ENCODE data around the gene ADCK1. TPM values are rescaled to one million over a fixed set of nuclear protein-coding genes. Genes with fewer than 3 reads are reported as not detected.

Gene ADCK1
- total and polyA plus RNA-seq, 8 donors, result 0.58 to 39.1 (median 4.0) TPM

DNA sequence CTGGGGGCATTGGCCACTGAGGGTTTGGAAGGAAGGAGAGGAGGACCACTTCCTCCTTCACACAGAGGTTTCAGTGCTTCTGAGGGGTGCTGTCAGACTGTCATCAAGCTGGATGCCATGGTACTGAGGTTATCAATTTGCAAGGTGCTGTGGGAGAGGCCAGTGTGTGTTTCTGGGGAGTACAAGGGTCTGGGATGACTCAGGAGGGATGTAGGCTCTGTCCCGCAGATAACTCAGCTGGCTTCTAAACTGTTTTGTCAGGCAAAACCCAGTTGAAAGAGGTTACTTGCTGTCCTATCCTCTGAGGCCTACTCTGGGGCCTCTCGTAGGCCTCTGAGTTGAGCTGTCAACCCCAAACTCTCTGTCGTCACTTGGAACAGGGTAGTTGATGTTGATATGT lies 22.8 kb downstream of the ADCK1 start:
- no peak for TF ChIP-seq POLR2AphosphoS5 (IDR thresholded peaks at IDR 0.05)
- no peak for TF ChIP-seq EP300 (IDR thresholded peaks at IDR 0.05)
- Histone ChIP-seq H3K27ac (no peak overlapping the region), H3K9me3 (no peaks in the 10 kb centered on the region), H3K27me3 (no peaks in the 10 kb centered on the region), H3K4me3 (no peak overlapping the region), H3K36me3 (peaks cover 6 to 71% (median 56%) of the 10 kb centered on the region in 4 donors), H3K4me1 (peaks cover 0 to 11% (median 5%) of the 10 kb centered on the region in 4 donors)
- intact Hi-C loops (cut with DNase I; ENCODE audit: low total_unique reads), result no loop called here
- 86 to 100% (median 92%) methylated on average over 3 of the region's 3 CpGs for WGBS, 5 donors
- no peak for DNase-seq

DNA sequence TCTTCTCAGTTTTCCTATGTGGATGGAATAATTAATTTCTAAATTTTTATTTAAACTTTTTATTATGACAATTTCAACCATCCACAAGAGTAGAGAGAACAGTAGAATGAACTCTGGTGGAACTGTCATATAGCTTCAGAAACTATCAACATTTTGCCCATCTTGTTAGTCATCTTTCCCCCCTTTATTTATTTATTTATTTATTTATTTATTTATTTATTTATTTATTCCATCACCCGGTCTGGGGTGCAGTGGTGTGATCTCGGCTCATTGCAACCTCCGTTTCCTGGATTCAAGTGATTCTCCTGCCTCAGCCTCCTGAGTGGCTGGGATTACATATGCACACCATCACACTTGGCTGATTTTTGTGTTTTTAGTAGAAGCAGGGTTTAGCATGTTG lies 23.5 kb downstream of the ADCK1 start:
- H3K4me1 ChIP-seq, result peaks cover 0 to 11% (median 5%) of the 10 kb centered on the region in 4 donors
- 96 to 99% (median 98%) methylated on average over 3 of the region's 3 CpGs for WGBS, 5 donors
- DNase-seq, result no peak
- H3K4me3 ChIP-seq, result no peak overlapping the region
- H3K9me3 ChIP-seq, result no peaks in the 10 kb centered on the region
- H3K27me3 ChIP-seq, result no peaks in the 10 kb centered on the region
- intact Hi-C loops (cut with DNase I; ENCODE audit: low total_unique reads), result no loop called here
- no peak overlapping the region for H3K27ac ChIP-seq
- peaks cover 6 to 77% (median 58%) of the 10 kb centered on the region in 4 donors for H3K36me3 ChIP-seq
- no peak for TF ChIP-seq POLR2AphosphoS5 (IDR thresholded peaks at IDR 0.05)
- TF ChIP-seq, protein P1, sequence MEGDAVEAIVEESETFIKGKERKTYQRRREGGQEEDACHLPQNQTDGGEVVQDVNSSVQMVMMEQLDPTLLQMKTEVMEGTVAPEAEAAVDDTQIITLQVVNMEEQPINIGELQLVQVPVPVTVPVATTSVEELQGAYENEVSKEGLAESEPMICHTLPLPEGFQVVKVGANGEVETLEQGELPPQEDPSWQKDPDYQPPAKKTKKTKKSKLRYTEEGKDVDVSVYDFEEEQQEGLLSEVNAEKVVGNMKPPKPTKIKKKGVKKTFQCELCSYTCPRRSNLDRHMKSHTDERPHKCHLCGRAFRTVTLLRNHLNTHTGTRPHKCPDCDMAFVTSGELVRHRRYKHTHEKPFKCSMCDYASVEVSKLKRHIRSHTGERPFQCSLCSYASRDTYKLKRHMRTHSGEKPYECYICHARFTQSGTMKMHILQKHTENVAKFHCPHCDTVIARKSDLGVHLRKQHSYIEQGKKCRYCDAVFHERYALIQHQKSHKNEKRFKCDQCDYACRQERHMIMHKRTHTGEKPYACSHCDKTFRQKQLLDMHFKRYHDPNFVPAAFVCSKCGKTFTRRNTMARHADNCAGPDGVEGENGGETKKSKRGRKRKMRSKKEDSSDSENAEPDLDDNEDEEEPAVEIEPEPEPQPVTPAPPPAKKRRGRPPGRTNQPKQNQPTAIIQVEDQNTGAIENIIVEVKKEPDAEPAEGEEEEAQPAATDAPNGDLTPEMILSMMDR (IDR thresholded peaks at IDR 0.05), result no peak
- TF ChIP-seq EP300 (IDR thresholded peaks at IDR 0.05), result no peak
- no peak for TF ChIP-seq POLR2A (IDR thresholded peaks at IDR 0.05)

DNA sequence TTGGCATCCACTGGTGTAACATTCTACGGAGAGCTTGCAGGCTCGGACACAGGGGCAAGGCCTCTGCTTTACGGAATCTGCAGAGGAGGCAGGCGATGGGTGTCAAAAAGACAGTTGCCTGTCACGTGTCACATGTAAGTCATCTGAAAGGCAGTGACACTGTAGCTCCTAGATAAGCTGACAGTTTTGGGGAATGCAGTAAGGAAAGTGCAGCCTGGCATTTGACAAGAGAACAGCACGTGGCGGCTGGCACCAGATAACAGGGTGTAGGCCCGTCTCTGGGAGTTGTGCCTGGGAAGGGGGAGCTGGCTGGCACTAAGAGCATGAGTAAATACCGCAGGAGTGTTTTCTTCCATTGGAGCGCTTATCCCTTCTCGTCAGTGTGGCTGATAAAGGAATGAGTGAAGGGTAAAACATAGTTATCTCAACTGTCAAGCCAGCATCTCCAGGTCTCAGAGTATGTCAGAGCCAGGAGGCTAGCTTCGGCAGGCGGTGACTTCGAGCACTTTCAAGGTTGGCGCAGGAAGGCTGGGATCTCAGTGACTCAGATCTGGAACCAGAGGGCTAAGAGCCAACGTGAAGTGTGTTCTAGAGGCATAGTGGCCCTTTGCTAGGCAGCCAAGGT lies 26.1 kb downstream of the ADCK1 start:
- H3K36me3 ChIP-seq, result peaks cover 0 to 70% (median 47%) of the 10 kb centered on the region in 4 donors
- peak in 1 of 2 donors; percentile 73 for DNase-seq
- TF ChIP-seq POLR2AphosphoS5 (IDR thresholded peaks at IDR 0.05) (no peak), POLR2A (IDR thresholded peaks at IDR 0.05) (no peak), EP300 (IDR thresholded peaks at IDR 0.05) (no peak)
- TF ChIP-seq, protein P1 (IDR thresholded peaks at IDR 0.05), result no peak
- no peaks in the 10 kb centered on the region for H3K27me3 ChIP-seq
- intact Hi-C loops (cut with DNase I; ENCODE audit: low total_unique reads), result no loop called here
- H3K4me1 ChIP-seq, result peaks cover 0 to 11% (median 5%) of the 10 kb centered on the region in 4 donors
- no peak overlapping the region for H3K27ac ChIP-seq
- no peaks in the 10 kb centered on the region for H3K9me3 ChIP-seq
- H3K4me3 ChIP-seq, result no peak overlapping the region
- WGBS, 5 donors, result 41 to 68% (median 64%) methylated on average over 14 to 16 of the region's 16 CpGs

DNA sequence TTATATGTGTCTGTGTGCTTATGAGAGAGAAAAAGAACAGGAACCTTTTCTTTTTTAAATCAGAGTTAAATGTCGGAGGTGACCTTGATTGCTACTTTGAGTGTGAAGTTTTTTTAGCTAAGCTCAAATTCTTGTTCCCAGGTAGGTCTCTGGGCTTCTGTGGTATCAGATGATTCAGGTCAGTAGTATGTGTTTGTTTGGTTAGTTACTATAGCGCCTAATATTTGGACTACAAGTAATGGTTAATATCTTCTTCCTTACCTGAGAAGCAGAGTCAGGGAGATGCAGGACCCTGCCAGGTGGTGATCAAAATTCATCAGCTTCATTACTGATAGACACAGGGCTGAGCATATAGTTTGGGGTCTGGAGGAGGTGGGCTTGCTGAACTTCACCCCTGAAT lies 30.8 kb downstream of the ADCK1 start:
- Histone ChIP-seq H3K36me3 (peaks cover 0 to 72% (median 45%) of the 10 kb centered on the region in 4 donors), H3K27me3 (no peaks in the 10 kb centered on the region), H3K27ac (no peak overlapping the region), H3K4me3 (no peak overlapping the region), H3K9me3 (no peaks in the 10 kb centered on the region), H3K4me1 (peaks cover 0 to 10% (median 5%) of the 10 kb centered on the region in 4 donors)
- intact Hi-C loops (cut with DNase I; ENCODE audit: low total_unique reads), result no loop called here
- no peak for DNase-seq
- no peak for TF ChIP-seq POLR2A (IDR thresholded peaks at IDR 0.05)
- TF ChIP-seq, protein P1 (IDR thresholded peaks at IDR 0.05), result no peak
- no peak for TF ChIP-seq EP300 (IDR thresholded peaks at IDR 0.05)
- TF ChIP-seq POLR2AphosphoS5 (IDR thresholded peaks at IDR 0.05), result no peak
- 71 to 91% (median 81%) methylated on average over 2 of the region's 2 CpGs for WGBS, 5 donors

DNA sequence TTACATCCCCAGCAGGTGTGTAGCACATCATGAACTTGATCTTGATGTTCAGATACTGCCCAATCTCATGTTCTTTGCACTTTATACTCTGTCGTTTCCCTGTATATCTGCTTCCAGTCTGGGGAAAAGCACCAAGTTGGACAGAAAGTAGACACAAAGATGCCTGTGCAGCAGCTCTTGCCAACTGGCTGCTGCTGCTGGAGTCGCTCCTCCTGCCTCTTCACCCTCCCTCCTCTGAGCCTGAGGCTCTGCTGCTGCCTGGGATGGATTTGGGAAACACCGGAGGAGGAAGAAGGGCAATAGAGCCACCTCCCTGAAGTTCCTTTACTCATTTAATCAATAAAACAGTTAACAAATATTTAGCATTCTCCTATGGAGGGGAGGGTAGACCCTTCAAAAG lies 32.4 kb downstream of the ADCK1 start:
- no peak overlapping the region for H3K27ac ChIP-seq
- H3K4me1 ChIP-seq, result no peaks in the 10 kb centered on the region
- H3K4me3 ChIP-seq, result no peak overlapping the region
- intact Hi-C loops (cut with DNase I; ENCODE audit: low total_unique reads), result no loop called here
- H3K27me3 ChIP-seq, result no peaks in the 10 kb centered on the region
- TF ChIP-seq, protein P1 (IDR thresholded peaks at IDR 0.05), result no peak
- 43 to 56% (median 54%) methylated on average over 3 of the region's 3 CpGs for WGBS, 5 donors
- H3K36me3 ChIP-seq, result peaks cover 0 to 81% (median 42%) of the 10 kb centered on the region in 4 donors
- no peaks in the 10 kb centered on the region for H3K9me3 ChIP-seq
- DNase-seq, result peak in 1 of 2 donors; percentile 9
